ENCODE data around the gene PRKCE. TPM values are rescaled to one million over a fixed set of nuclear protein-coding genes. Genes with fewer than 3 reads are reported as not detected.

PRKCE gene
- total RNA-seq, 3 donors from 2014 or later (not counting 1 experiment from before 2014, with no cell fraction given) = 35.2 to 42.1 (median 38.6) TPM

- WGBS (ENCODE audit: insufficient coverage) = 93% methylated on average over 13 of the region's 13 CpGs
Observed at GRCh38 chr2:45797451-45798230, 146.2 kb downstream of the PRKCE start.

DNA sequence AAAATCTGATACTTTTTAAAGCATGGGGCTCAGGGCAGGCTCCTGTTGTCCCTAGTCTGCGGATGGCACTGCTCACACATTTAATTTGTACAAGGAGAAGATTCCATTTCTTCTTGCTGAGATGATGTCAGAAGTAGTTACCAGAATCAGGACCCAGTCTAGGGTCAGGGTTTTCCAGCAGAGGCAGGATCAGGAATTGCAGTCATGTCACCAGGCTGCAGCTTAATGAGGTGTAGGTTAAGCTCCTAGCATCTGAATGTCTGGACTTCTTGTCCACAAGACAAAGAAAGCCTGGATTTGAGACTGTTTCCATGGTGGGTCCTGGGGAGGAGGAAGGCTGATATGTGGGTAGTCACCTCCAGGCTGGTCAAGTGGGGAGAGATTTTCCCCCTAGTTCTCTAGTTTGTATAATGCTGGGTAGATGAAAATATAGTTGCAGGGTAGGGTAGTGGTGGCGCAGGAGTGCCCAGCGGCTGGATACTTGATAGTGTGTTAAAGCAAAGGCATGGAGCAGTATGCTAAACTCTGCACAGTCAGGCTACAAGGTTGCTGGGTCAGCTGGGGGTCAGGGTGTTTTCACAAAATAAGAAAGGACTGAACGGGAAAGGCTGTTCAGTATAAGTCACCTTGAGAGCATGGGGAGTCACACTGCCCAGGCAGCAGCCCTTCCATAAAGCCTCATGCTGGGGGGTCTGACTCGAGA is 148.4 kb downstream of the PRKCE start:
- H3K27me3 Mint-ChIP-seq (ENCODE audit: low read depth in 2 of 2) = no peaks in the 10 kb centered on the region
- WGBS (ENCODE audit: insufficient coverage) = 91% methylated on average over 5 of the region's 5 CpGs
- Histone ChIP-seq H3K36me3 (ENCODE audit: control insufficient read depth, insufficient read depth, low read length) (no peaks in the 10 kb centered on the region), H3K27ac (ENCODE audit: low read length) (no peak overlapping the region), H3K27me3 (ENCODE audit: control insufficient read depth, insufficient read depth, low read length) (no peaks in the 10 kb centered on the region), H3K4me1 (ENCODE audit: control insufficient read depth, insufficient read depth, low read length) (no peaks in the 10 kb centered on the region), H3K4me3 (ENCODE audit: low read length) (no peak overlapping the region), H3K9me3 (ENCODE audit: control insufficient read depth, insufficient read depth, low read length) (no peaks in the 10 kb centered on the region)
- intact Hi-C loops (cut with micrococcal nuclease) = no loop called here
- H3K36me3 Mint-ChIP-seq = no peaks in the 10 kb centered on the region
- TF ChIP-seq CTCF (IDR thresholded peaks at IDR 0.05) = no peak
- no peaks in the 10 kb centered on the region for H3K9me3 Mint-ChIP-seq
- H3K4me1 Mint-ChIP-seq = peaks cover 10 to 27% of the 10 kb centered on the region in 2 donors
- no peak for DNase-seq
- ATAC-seq = no peak
- H3K4me3 Mint-ChIP-seq = no peak overlapping the region
- no peak overlapping the region for H3K27ac Mint-ChIP-seq

More at GRCh38 chr2:45797451-45798230, 146.2 kb downstream of the PRKCE start:
- H3K4me1 Mint-ChIP-seq = peaks cover 16 to 40% of the 10 kb centered on the region in 2 donors
- ATAC-seq (no peak), DNase-seq (no peak)
- intact Hi-C loops (cut with micrococcal nuclease) = no loop called here
- Histone ChIP-seq H3K27ac (ENCODE audit: low read length) (no peak overlapping the region), H3K36me3 (ENCODE audit: control insufficient read depth, insufficient read depth, low read length) (no peaks in the 10 kb centered on the region), H3K4me3 (ENCODE audit: low read length) (no peak overlapping the region), H3K9me3 (ENCODE audit: control insufficient read depth, insufficient read depth, low read length) (no peaks in the 10 kb centered on the region), H3K27me3 (ENCODE audit: control insufficient read depth, insufficient read depth, low read length) (no peaks in the 10 kb centered on the region), H3K4me1 (ENCODE audit: control insufficient read depth, insufficient read depth, low read length) (no peaks in the 10 kb centered on the region)
- no peaks in the 10 kb centered on the region for H3K36me3 Mint-ChIP-seq
- no peak for TF ChIP-seq CTCF (IDR thresholded peaks at IDR 0.05)
- no peak overlapping the region for H3K27ac Mint-ChIP-seq
- no peak overlapping the region for H3K4me3 Mint-ChIP-seq
- H3K9me3 Mint-ChIP-seq = no peaks in the 10 kb centered on the region
- no peaks in the 10 kb centered on the region for H3K27me3 Mint-ChIP-seq (ENCODE audit: low read depth in 2 of 2)

- H3K36me3 ChIP-seq (ENCODE audit: control insufficient read depth, insufficient read depth, low read length) = no peaks in the 10 kb centered on the region
- WGBS (ENCODE audit: insufficient coverage) = 95% methylated on average over 6 of the region's 8 CpGs
Observed at GRCh38 chr2:45802499-45803138, 151.1 kb downstream of the PRKCE start.

More at GRCh38 chr2:45802499-45803138, 151.1 kb downstream of the PRKCE start:
- intact Hi-C loops (cut with micrococcal nuclease) = no loop called here
- DNase-seq (no peak), ATAC-seq (no peak)
- Histone ChIP-seq H3K27ac (ENCODE audit: low read length) (no peak overlapping the region), H3K27me3 (ENCODE audit: control insufficient read depth, insufficient read depth, low read length) (no peaks in the 10 kb centered on the region), H3K4me1 (ENCODE audit: control insufficient read depth, insufficient read depth, low read length) (no peaks in the 10 kb centered on the region), H3K4me3 (ENCODE audit: low read length) (no peak overlapping the region), H3K9me3 (ENCODE audit: control insufficient read depth, insufficient read depth, low read length) (no peaks in the 10 kb centered on the region)
- Mint-ChIP-seq H3K9me3 (no peaks in the 10 kb centered on the region), H3K4me1 (peaks cover 10 to 19% of the 10 kb centered on the region in 2 donors), H3K27me3 (ENCODE audit: low read depth in 2 of 2) (no peaks in the 10 kb centered on the region), H3K27ac (no peak overlapping the region), H3K4me3 (no peak overlapping the region), H3K36me3 (no peaks in the 10 kb centered on the region)
- TF ChIP-seq CTCF (IDR thresholded peaks at IDR 0.05) = no peak
